Common myeloid progenitor, CD34-positive (primary cell): ENCODE data around the gene FAXC.
"Not testable (repeated sequence)": the region's sequence is repeated elsewhere in the genome, so short reads cannot be mapped to it uniquely, and the experiment has no call there.

Experiments used
- CTCF ChIA-PET: fragments of 350-600 bp; sonication (Branson Sonifier 250); formaldehyde crosslinking; loops from one replicate; lab custom pipeline; 2021; ENCODE audit warnings: antibody characterized with exemption; lab: Charles Lee
- POLR2A ChIA-PET: fragments of 350-600 bp; sonication (Branson Sonifier 250); formaldehyde crosslinking; loops from one replicate; lab custom pipeline; 2021; ENCODE audit warnings: antibody characterized with exemption; lab: Charles Lee
- DNase-seq, 3 donors: peaks; one replicate each; pipeline versions ENCODE4 v3.0.0 to v3.0.0-alpha.2; 2013
- H3K27ac ChIP-seq, 2 experiments: 1 replicate in 1 of 2; 2 replicates in 1 of 2; pipeline ENCODE4 v1.7.0; 2013; ENCODE audit warnings: inconsistent platforms in 2 of 2, low read length in 2 of 2, mild to moderate bottlenecking in 2 of 2, low read depth in 1 of 2, moderate library complexity in 1 of 2; ENCODE audit not compliant: severe bottlenecking in 2 of 2, insufficient read depth in 1 of 2, poor library complexity in 1 of 2
- H3K27me3 ChIP-seq, 5 experiments: replicated peaks in 2 of 5; 1 replicate in 3 of 5; 2 replicates in 2 of 5; pipeline versions ENCODE4 v1.6.1 to v1.7.0; 2013; ENCODE audit warnings: low read length in 4 of 5, mild to moderate bottlenecking in 2 of 5, moderate library complexity in 2 of 5, inconsistent platforms in 1 of 5; ENCODE audit not compliant: insufficient read depth in 5 of 5, control insufficient read depth in 4 of 5
- H3K36me3 ChIP-seq, 4 experiments: 1 replicate in 2 of 4; 2 replicates in 2 of 4; pipeline versions ENCODE4 v1.6.1 to v1.7.0; 2013; ENCODE audit warnings: low read length in 3 of 4, control low read depth in 1 of 4, mild to moderate bottlenecking in 1 of 4; ENCODE audit not compliant: control insufficient read depth in 4 of 4, insufficient read depth in 4 of 4
- H3K4me1 ChIP-seq, 4 experiments: 1 replicate in 3 of 4; 2 replicates in 1 of 4; pipeline versions ENCODE4 v1.6.1 to v1.7.1; 2013; ENCODE audit warnings: low read length in 3 of 4, mild to moderate bottlenecking in 3 of 4, control low read depth in 1 of 4, inconsistent platforms in 1 of 4, moderate library complexity in 1 of 4; ENCODE audit not compliant: control insufficient read depth in 4 of 4, insufficient read depth in 4 of 4; ENCODE audit errors: control extremely low read depth in 1 of 4
- H3K4me3 ChIP-seq, 7 experiments: 1 replicate in 4 of 7; 2 replicates in 3 of 7; pipeline versions ENCODE4 v1.5.1 to v1.7.0; 2013; ENCODE audit warnings: mild to moderate bottlenecking in 7 of 7, low read length in 6 of 7, moderate library complexity in 6 of 7, inconsistent platforms in 2 of 7, low read depth in 2 of 7, control low read depth in 1 of 7; ENCODE audit not compliant: insufficient read depth in 4 of 7, control insufficient read depth in 1 of 7; ENCODE audit errors: extremely low read depth in 1 of 7
- H3K9me3 ChIP-seq, 5 experiments: 1 replicate in 4 of 5; 2 replicates in 1 of 5; pipeline versions ENCODE4 v1.6.1 to v1.7.1; 2013; ENCODE audit warnings: low read length in 4 of 5, mild to moderate bottlenecking in 2 of 5, inconsistent platforms in 1 of 5, low read depth in 1 of 5, moderate library complexity in 1 of 5; ENCODE audit not compliant: control insufficient read depth in 4 of 5, insufficient read depth in 2 of 5; ENCODE audit errors: control extremely low read depth in 1 of 5
- WGBS: methylation state at CpG from one replicate; pipeline ENCODE4 v1.1.5; 2013; ENCODE audit not compliant: insufficient coverage; 5-methylcytosine and 5-hydroxymethylcytosine counted together

The FAXC gene

DNA sequence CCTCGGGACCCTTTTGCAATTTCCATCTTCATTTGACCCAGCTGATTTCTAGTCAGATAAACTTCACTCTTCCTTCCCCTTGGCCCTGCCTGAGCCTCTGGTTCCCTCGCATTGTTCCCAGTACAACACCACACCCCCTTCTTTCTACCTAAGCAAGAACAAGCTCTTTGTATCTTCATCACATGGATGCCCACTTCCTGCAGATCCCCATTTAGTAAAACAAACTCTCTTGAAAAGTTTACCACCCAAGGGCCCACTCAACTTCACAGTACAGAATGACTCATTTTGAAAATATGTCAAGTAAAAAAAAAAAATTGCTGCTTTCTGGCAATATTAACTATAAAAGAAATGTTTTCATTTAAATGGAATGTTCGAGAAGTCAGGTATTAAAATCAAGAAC is 5.2 kb downstream of the FAXC start:
- H3K36me3 ChIP-seq: no peaks in the 10 kb centered on the region
- peaks cover 0 to 5% (median 5%) of the 10 kb centered on the region in 4 experiments for H3K4me1 ChIP-seq
- no peak overlapping the region for H3K4me3 ChIP-seq
- peaks cover 19 to 55% (median 24%) of the 10 kb centered on the region in 5 experiments for H3K27me3 ChIP-seq
- no peak overlapping the region for H3K27ac ChIP-seq
- DNase-seq: peak in 1 of 3 donors; percentile 24
- CTCF ChIA-PET: interaction anchor here (1.6 to 4.6 kb wide), 2 partner anchors 10 to 13 kb away, joined by 4 to 22 read pairs; no protein-coding TSS in a partner anchor
- no peaks in the 10 kb centered on the region for H3K9me3 ChIP-seq
- POLR2A ChIA-PET: no interaction called here
- WGBS: 31% methylated on average over 2 of the region's 3 CpGs

DNA sequence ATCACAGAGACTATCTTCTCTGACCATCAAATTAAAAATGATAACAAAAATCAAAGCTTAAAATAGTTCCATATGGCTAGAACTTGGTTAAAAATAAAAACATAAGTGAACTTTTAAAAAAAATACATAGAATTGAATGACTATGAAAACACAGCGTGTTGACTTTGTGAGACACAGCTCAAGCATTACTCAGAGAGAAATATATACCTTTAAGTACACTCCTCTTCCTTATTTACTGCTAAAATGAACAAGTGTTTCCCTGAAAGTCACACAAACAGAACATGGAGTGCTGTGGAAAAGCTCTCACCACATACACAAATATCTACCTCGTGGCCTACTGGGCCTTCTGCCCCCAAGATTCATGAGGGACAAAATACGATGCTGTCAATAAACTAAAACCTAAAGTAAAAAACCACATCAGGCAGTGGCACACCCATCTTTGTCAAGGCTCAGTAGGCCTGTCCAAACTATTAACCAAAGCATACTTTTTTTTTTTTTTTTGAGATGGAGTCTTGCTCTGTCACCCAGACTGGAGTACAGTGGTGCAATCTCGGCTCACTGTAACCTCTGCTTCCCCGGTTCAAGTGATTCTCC is 7.5 kb downstream of the FAXC start:
- DNase-seq: no peak
- Histone ChIP-seq H3K9me3 (no peaks in the 10 kb centered on the region), H3K27me3 (peaks cover 3 to 48% (median 17%) of the 10 kb centered on the region in 5 experiments), H3K27ac (no peak overlapping the region), H3K4me3 (no peak overlapping the region), H3K36me3 (no peaks in the 10 kb centered on the region), H3K4me1 (no peaks in the 10 kb centered on the region)
- WGBS: 100% methylated on average over 4 of the region's 5 CpGs
- ChIA-PET POLR2A (no interaction called here), CTCF (interaction anchor here (4.6 kb wide), 1 partner anchor 11 kb away, joined by 22 read pairs; no protein-coding TSS in a partner anchor)

DNA sequence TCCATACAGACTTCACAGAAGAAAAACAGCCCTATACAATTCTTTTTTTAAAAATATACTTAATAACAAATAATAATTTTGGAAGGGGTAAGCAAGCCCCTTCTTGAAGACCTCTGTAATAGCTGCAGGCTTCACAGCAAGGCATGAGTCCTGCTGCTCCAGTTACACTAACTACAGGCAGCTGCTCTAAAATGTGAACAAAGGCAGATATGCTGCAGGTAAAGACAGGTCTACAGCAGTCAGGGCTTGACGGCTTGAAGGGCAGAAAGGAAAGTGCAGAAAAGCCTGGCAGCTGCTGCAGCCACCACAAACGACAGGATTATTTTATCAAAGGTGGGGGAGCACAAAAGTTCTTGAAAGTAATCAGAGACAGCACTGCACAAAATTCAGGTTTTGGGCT is 11.3 kb downstream of the FAXC start:
- Histone ChIP-seq H3K4me3 (no peak overlapping the region), H3K4me1 (no peaks in the 10 kb centered on the region), H3K27me3 (peaks cover 0 to 28% (median 9%) of the 10 kb centered on the region in 5 experiments), H3K9me3 (no peaks in the 10 kb centered on the region), H3K27ac (no peak overlapping the region), H3K36me3 (no peaks in the 10 kb centered on the region)
- ChIA-PET CTCF (interaction anchor here (1.5 to 2.7 kb wide), 3 partner anchors 8 to 95 kb away, joined by 3 to 10 read pairs (median 4); no protein-coding TSS in a partner anchor), POLR2A (interaction anchor here (0.5 kb wide), 1 partner anchor 162 kb away, joined by 5 read pairs; no protein-coding TSS in a partner anchor)
- WGBS: 73% methylated on average over 2 of the region's 2 CpGs
- DNase-seq: no peak

DNA sequence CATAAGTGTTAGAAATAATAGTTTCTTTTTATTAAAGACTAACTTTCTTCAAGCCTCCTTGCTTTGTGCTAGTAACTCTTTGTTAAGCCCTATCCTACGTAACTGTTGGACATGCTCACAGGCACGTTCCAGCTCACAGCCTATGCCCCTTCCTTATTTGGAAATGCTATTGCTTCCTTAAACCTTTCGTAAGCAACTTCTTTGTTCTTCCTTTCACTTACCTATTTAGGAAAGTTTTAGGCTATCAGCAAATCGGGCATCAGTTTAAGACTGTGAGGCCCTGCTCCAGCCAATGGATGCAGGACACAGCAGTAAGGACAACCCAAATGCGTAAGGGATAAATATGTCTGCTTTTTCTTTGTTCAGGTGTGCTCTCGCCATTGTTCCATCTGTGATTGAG is 14.2 kb downstream of the FAXC start:
- POLR2A ChIA-PET, H3K4me1 ChIP-seq, H3K36me3 ChIP-seq, H3K4me3 ChIP-seq, DNase-seq, H3K9me3 ChIP-seq, H3K27ac ChIP-seq: not testable (repeated sequence)
- H3K27me3 ChIP-seq: peaks cover 0 to 24% (median 9%) of the 10 kb centered on the region in 5 experiments
- CTCF ChIA-PET: interaction anchor here (0.9 to 1.0 kb wide), 2 partner anchors 60 to 91 kb away, joined by 3 to 5 read pairs; no protein-coding TSS in a partner anchor
- 89% methylated on average over 6 of the region's 6 CpGs for WGBS

DNA sequence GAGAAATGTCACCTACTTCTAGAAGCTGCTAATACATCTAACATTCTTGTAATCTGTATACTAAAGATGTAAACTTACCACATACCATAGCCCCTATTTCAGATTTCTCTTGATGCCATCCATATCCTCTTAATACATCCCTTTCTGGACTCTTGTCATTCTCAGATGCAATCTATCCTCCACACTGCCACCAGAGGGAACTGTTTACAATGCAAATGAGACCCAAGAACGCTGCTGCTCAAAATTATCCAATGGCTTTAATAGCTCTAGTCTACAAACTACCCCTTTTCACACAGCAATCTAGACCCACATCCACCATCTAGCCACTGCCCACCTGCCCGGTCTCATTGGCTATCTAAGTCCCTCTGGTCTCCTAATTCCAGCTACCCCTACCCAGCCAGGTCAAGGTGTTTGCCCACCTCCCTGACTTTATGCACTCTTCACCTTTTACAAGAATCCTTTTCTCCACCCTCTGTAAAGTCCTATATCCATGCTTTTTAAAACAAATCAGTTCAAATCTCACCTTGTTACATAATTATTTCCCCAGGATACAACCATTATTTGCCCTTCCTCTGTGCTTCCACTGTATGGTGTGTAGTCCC is 14.8 kb downstream of the FAXC start:
- Histone ChIP-seq H3K4me1 (peaks cover 0 to 2% (median 0%) of the 10 kb centered on the region in 4 experiments), H3K27ac (no peak overlapping the region), H3K4me3 (no peak overlapping the region), H3K36me3 (no peaks in the 10 kb centered on the region), H3K27me3 (peaks cover 0 to 24% (median 9%) of the 10 kb centered on the region in 5 experiments), H3K9me3 (no peaks in the 10 kb centered on the region)
- POLR2A ChIA-PET: no interaction called here
- 20% methylated on average over 2 of the region's 2 CpGs for WGBS
- DNase-seq: peak; percentile 54 to 78 (median 74)
- CTCF ChIA-PET: interaction anchor here (0.5 to 1.2 kb wide), 5 partner anchors 9 to 297 kb away, joined by 3 to 6 read pairs (median 4); no protein-coding TSS in a partner anchor

DNA sequence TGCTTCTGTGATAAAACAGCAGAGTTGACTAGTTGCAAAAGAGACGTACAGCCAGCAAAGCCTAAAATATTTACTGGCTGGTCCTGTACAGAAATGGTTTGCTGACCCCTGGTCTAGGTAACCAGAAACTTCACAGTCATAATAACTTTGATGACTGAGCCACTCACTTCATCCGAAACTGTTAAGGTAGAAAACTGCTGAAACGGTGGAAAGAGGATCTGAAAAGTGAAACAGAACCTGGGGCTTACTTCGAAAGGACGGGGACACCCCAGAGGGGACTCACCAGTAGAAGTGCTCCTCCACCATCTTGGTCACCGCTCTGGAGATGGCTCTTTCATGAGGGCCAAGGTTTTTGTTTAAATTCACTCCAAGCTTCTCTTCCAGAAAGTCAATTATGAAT is 16.4 kb downstream of the FAXC start:
- peaks cover 0 to 14% (median 8%) of the 10 kb centered on the region in 5 experiments for H3K27me3 ChIP-seq
- POLR2A ChIA-PET: no interaction called here
- peaks cover 0 to 2% (median 0%) of the 10 kb centered on the region in 4 experiments for H3K4me1 ChIP-seq
- no peak overlapping the region for H3K4me3 ChIP-seq
- H3K9me3 ChIP-seq: no peaks in the 10 kb centered on the region
- H3K27ac ChIP-seq: no peak overlapping the region
- H3K36me3 ChIP-seq: no peaks in the 10 kb centered on the region
- CTCF ChIA-PET: no interaction called here
- no peak for DNase-seq
- WGBS: 95% methylated on average over 6 of the region's 6 CpGs

DNA sequence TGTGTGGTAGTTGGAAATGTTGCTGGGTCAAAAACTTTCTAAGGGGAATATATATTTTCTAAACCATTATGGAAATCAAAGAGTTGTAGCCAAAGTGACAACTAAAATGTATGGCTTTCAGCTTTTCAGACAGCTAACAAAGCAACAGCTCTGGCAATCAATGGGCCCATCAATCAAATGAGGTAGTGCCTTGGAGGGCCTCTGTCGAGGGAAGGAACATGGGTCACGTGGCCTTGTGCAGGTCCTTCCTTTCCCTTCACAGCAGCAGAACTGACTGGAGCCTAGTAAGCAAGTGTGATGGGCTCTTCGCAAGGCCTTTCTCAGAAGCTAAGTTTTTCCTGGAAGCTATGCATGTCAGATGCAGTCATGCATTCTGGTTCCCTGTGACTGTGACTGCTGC is 17.9 kb downstream of the FAXC start:
- no peaks in the 10 kb centered on the region for H3K9me3 ChIP-seq
- CTCF ChIA-PET: interaction anchor here (1.1 to 3.2 kb wide), 7 partner anchors 8 to 95 kb away, joined by 3 to 22 read pairs (median 5); partner anchors contain the start of gene COQ3
- peaks cover 0 to 2% (median 0%) of the 10 kb centered on the region in 4 experiments for H3K4me1 ChIP-seq
- WGBS: 34% methylated on average over 3 of the region's 3 CpGs
- POLR2A ChIA-PET: no interaction called here
- H3K4me3 ChIP-seq: no peak overlapping the region
- H3K27me3 ChIP-seq: peaks cover 0 to 10% (median 5%) of the 10 kb centered on the region in 5 experiments
- H3K36me3 ChIP-seq: no peaks in the 10 kb centered on the region
- H3K27ac ChIP-seq: no peak overlapping the region
- DNase-seq: peak in 2 of 3 donors; percentile 23 to 33
